Activated CD8-positive, alpha-beta memory T cell treated with anti-CD3 and anti-CD28 coated beads, Interleukin-2, amount 50 U/mL, for 24 hours (primary cell): ENCODE data around the gene ADGRD1.

Experiments
- DNase-seq: peaks from one replicate; pipeline ENCODE4 v3.0.0-alpha.2; 2020; ENCODE audit errors: extremely low read depth

The ADGRD1 gene

GRCh38 chr12:131135786-131136538 is 182.3 kb downstream of the ADGRD1 start:
- no peak for DNase-seq

- DNase-seq, result no peak
These were observed 182.8 kb downstream of the ADGRD1 start for GRCh38 chr12:131136539-131136872.

- DNase-seq, result no peak
These were observed 183.5 kb downstream of the ADGRD1 start for GRCh38 chr12:131137009-131137835.

- DNase-seq, result no peak
These were observed 184.3 kb downstream of the ADGRD1 start for GRCh38 chr12:131137836-131138637.

GRCh38 chr12:131138638-131139362 is 185.1 kb downstream of the ADGRD1 start:
- no peak for DNase-seq

GRCh38 chr12:131139363-131140068 is 185.8 kb downstream of the ADGRD1 start:
- no peak for DNase-seq

GRCh38 chr12:131140069-131140435 is 186.3 kb downstream of the ADGRD1 start:
- DNase-seq, result no peak

GRCh38 chr12:131140697-131141096 is 187.0 kb downstream of the ADGRD1 start:
- DNase-seq, result no peak

- DNase-seq, result no peak
These were observed 187.8 kb downstream of the ADGRD1 start for GRCh38 chr12:131141514-131141913.

- no peak for DNase-seq
These were observed 189.4 kb downstream of the ADGRD1 start for GRCh38 chr12:131142891-131143657.

- no peak for DNase-seq
These were observed 192.5 kb downstream of the ADGRD1 start for GRCh38 chr12:131146173-131146675.

- DNase-seq, result no peak
These were observed 193.6 kb downstream of the ADGRD1 start for GRCh38 chr12:131147293-131147692.

- no peak for DNase-seq
These were observed 194.2 kb downstream of the ADGRD1 start for GRCh38 chr12:131147894-131148293.

- DNase-seq, result no peak
These were observed 198.0 kb downstream of the ADGRD1 start for GRCh38 chr12:131151558-131152345.

GRCh38 chr12:131152587-131152986 is 198.9 kb downstream of the ADGRD1 start:
- no peak for DNase-seq

GRCh38 chr12:131153016-131153415 is 199.3 kb downstream of the ADGRD1 start:
- no peak for DNase-seq

GRCh38 chr12:131153956-131154355 is 200.2 kb downstream of the ADGRD1 start:
- no peak for DNase-seq

GRCh38 chr12:131155131-131155530 is 201.4 kb downstream of the ADGRD1 start:
- DNase-seq, result no peak

GRCh38 chr12:131157743-131158142 is 204.0 kb downstream of the ADGRD1 start:
- no peak for DNase-seq
